HuH-7.5 (cell line): Measurements from ENCODE around the gene BABAM2.
"Not testable (repeated sequence)": the region's sequence is repeated elsewhere in the genome, so short reads cannot be mapped to it uniquely, and the experiment has no call there.

Source experiments
- DNase-seq: peaks from one replicate; pipeline ENCODE4 v3.0.0; 2011; ENCODE audit warnings: low spot score

BABAM2 gene

GRCh38 chr2:28318023-28318422, 427.5 kb downstream of the BABAM2 start:
- no peak for DNase-seq

GRCh38 chr2:28318462-28319117, 428.1 kb downstream of the BABAM2 start:
- no peak for DNase-seq

- DNase-seq: no peak
Observed at GRCh38 chr2:28319118-28320008, 428.8 kb downstream of the BABAM2 start.

- no peak for DNase-seq
Observed at GRCh38 chr2:28320009-28320365, 429.5 kb downstream of the BABAM2 start.

GRCh38 chr2:28320371-28320770, 429.8 kb downstream of the BABAM2 start:
- DNase-seq: no peak

- DNase-seq: no peak
Observed at GRCh38 chr2:28321426-28321825, 430.9 kb downstream of the BABAM2 start.

- DNase-seq: no peak
Observed at GRCh38 chr2:28322051-28322450, 431.5 kb downstream of the BABAM2 start.

GRCh38 chr2:28322456-28322855, 431.9 kb downstream of the BABAM2 start:
- no peak for DNase-seq

- DNase-seq: no peak
Observed at GRCh38 chr2:28322981-28323396, 432.5 kb downstream of the BABAM2 start.

- no peak for DNase-seq
Observed at GRCh38 chr2:28325173-28325566, 434.6 kb downstream of the BABAM2 start.

GRCh38 chr2:28325567-28326468, 435.3 kb downstream of the BABAM2 start:
- no peak for DNase-seq

- DNase-seq: no peak
Observed at GRCh38 chr2:28326469-28326805, 435.9 kb downstream of the BABAM2 start.

- no peak for DNase-seq
Observed at GRCh38 chr2:28326881-28327505, 436.5 kb downstream of the BABAM2 start.

GRCh38 chr2:28327581-28327955, 437.0 kb downstream of the BABAM2 start:
- no peak for DNase-seq

- no peak for DNase-seq
Observed at GRCh38 chr2:28327956-28328922, 437.7 kb downstream of the BABAM2 start.

- no peak for DNase-seq
Observed at GRCh38 chr2:28329184-28329583, 438.7 kb downstream of the BABAM2 start.

- DNase-seq: not testable (repeated sequence)
Observed at GRCh38 chr2:28330722-28331121, 440.2 kb downstream of the BABAM2 start.

GRCh38 chr2:28331797-28332196, 441.3 kb downstream of the BABAM2 start:
- DNase-seq: not testable (repeated sequence)

GRCh38 chr2:28332696-28333095, 442.2 kb downstream of the BABAM2 start:
- DNase-seq: no peak

GRCh38 chr2:28333606-28334526, 443.3 kb downstream of the BABAM2 start:
- DNase-seq: no peak
